Activated CD4-positive, alpha-beta T cell treated with anti-CD3 and anti-CD28 coated beads for 24 hours (primary cell): Measurements from ENCODE around the gene ATXN2.

Source experiments
- DNase-seq, 2 donors: peaks; one replicate each; pipeline ENCODE4 v3.0.0-alpha.2; 2020; ENCODE audit warnings: low read depth in 2 of 2

ATXN2 gene

DNA sequence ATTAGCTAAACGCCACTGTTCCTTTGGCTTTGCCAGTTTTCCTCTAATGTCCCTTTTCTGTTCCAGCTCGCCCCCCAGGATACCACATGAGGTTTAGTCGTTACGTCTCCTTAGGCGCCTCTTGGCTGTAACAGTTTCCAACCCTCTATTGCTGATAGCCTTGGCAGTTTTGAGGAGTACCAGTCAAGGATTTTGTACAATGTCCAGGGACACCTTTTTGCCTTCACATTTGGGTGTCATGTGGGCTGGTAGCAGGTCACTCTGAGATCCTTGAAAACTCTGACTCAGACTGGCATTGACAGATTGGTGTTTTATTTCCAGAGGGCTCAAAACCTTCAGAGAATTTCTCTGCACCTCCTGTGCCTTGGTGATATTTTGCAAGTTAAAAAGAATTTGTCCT, 179.3 kb downstream of the ATXN2 start:
- no peak for DNase-seq

DNA sequence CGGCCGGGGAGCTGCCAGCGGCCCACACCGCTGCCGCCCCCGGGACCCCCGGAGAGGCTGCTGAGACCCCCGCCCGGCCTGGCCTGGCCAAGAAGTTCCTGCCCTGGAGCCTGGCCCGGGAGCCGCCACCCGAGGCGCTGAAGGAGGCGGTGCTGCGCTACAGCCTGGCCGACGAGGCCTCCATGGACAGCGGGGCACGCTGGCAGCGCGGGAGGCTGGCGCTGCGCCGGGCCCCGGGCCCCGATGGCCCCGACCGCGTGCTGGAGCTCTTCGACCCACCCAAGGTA, 180.6 kb downstream of the ATXN2 start:
- no peak for DNase-seq

DNA sequence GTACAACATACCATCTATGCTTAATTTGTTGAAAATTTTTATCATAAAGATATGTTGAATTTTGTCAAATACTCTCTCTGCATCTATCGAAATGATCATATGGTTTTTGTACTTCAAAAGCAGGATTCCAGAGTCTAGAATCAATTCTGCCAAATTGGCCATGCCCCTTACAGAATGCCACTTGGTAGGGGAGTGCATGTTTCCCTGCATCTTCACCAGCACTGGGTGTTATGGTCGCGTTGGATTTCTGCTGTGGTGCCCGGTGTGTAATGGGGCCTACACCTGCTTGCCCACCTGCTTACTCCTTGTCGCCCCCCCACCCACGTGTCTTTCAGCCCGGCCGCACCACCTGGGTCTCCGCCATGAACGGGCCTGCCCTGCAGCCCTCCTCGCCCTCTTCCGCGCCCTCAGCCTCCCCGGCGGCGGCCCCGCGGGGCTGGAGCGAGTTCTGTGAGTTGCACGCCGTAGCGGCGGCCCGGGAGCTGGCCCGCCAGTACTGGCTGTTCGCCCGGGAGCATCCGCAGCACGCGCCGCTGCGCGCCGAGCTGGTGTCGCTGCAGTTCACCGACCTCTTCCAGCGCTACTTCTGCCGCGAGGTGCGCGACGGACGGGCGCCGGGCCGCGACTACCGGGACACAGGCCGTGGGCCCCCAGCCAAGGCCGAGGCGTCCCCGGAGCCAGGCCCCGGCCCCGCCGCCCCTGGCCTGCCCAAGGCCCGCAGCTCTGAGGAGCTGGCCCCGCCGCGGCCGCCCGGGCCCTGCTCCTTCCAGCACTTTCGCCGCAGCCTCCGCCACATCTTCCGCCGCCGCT, 181.1 kb downstream of the ATXN2 start:
- no peak for DNase-seq

DNA sequence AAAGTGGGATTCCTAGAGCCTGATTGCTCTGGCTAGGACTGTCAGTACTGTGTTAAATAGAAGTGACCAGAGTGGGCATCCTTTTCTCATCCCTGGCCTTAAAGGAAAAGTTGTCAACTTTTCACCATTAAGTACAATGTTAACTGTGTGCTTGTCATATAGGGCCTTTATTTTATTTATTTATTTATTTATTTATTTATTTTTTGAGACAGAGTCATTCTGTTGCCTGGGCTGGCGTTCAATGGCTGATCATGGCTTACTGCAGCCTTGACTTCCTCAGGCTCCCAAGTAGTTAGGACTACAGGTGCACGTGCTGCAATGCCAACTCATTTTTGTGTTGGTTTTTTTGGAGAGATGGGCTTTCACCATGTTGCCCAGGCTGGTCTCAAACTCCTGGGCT, 181.8 kb downstream of the ATXN2 start:
- DNase-seq = no peak

DNA sequence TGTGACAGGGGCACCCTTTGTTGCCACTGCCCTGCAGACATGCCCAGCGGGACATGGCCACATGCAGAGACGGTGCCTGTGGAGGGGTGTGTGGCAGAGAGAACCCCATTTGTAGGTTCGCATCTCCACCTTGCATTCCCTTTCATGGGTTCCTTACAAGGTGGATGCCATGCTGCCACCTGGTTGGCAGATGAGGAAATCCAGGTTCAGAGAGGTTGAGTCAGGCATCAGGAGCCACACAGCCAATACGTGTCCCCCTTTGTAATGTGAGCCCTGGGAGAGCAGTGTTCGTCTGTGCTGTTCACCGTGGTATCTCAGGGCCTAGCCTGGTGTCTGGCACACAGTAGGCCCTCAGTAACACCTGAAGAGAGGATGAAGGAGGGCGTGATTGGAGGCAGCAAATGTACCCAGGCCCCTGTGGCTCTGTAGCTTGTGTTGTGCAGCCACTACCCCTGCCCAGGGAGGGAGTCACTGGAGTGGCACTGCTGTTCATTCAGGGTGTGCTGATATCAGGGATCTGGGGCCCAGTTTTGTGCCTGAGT, 184.3 kb downstream of the ATXN2 start:
- DNase-seq = no peak

DNA sequence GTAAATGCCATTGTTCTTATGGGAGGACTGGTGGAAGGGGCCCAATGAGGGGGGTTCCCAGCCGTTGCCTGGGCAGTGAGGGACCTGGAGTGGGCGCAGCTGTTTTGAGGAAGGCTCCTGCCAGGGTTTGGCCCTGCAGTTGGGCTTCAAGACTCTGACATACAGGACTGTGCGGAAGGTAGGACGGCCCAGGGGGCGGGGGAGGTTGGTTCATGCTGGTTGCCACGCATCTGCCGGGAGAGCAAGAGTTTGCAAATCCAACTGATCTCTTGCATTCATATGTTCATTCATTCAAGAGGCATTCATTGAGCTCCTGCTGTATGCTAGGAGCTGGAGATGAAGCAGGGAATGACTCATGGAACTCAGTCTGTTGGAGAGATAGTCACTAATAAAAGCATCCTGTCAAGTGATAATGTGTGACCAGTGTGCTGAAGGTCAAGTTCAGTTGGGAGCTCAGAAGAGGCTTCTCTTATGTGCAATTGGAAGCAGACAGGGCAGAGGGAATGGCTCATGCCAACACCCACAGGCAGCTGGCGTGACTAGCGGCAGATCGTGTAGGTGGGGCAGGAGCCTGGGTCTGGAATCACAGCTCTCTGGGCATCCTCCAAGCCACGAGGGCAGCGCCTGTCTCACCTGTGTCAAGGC, 185.6 kb downstream of the ATXN2 start:
- DNase-seq = no peak

DNA sequence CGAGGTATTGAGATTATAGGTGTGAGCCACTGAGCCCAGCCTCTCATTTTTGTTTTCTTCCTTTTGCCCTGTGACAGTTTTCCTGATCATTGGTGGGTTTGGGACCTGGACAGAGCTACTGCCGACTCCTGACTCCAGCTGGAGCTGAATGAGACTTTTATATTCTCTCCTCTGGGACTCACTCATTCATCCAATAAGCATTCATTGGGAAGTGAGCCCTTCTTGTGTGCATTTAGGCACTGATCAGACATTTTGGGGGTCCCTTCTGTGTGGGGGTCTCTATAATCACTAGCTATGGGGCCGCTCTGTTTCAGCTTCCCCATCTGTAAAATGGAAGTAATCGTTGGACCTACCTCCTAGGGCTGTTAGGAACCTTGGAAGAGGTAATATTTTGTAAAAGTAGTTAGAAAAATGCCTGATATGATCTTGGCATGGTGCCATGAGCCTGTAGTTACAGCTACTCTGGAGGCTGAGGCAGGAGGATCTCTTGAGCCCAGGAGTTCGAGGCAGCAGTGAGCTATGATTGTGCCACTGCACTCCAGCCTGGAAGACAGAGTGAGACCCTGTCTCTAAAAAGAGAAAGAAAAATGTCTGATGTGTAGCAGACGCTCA, 186.2 kb downstream of the ATXN2 start:
- no peak for DNase-seq

DNA sequence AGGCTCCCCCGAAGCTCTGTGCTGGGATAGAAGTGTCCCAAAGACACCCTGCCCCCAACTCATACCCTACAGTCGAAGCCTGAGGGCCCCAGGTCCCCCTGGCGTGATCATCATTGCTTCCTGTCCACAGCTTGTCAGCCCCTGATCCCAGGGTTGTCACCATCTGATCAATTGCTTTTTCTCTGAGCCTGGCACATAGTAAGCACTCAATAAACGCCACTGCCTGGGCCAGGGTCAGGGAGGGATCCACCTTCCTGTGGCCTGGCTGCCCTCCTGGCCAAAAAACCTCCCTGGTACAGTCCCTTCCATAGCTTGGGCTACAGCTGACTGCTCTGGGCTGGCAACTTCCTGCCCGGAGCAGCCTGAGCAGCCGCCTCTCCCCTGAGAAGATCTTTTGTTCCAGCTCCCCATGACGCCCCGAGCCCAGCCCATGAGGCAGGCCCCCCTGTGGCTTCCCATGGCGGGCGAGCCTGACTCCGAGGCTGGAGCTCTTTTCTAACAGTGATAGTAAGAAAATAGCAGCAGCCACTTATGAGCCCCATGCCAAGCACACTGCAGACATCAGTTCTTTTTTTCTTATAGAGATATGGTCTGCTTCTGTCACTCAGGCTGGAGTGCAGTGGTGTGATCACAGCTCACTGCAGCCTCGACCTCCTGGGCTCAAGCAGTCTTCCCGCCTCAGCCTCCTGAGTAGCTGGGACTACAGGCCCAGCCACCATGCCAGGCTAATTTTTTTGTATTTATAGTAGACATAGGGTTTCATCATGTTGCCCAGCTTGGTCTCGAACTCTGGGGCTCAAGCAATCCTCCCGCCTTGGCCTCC, 186.9 kb downstream of the ATXN2 start:
- DNase-seq = no peak

DNA sequence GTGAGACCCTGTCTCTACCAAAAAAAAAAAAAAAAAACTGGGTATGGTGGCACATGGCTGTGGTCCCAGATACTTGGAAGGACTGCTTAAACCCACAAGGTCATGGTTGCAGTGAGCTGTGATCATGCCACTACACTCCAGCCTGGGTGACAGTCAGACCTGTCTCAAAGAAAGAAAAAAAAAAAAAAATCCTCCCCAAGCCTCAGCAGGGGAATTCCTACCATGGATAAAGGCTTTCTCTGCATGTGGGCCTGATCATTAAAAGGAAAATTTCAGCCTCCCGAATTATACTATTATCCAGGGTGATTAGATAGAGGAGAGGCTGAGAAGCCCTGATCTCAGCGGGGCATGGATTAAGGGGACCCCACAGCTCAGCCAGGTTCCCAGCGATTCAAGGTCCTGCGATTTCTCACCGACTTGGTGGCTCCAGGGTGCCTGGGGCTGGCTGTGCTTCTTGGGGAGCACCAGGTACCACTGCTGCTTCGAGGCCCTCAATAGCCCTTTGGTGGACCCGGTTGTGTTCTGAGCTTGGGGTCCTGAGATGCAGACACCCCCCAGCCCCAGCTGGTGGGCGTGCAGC, 187.8 kb downstream of the ATXN2 start:
- no peak for DNase-seq

DNA sequence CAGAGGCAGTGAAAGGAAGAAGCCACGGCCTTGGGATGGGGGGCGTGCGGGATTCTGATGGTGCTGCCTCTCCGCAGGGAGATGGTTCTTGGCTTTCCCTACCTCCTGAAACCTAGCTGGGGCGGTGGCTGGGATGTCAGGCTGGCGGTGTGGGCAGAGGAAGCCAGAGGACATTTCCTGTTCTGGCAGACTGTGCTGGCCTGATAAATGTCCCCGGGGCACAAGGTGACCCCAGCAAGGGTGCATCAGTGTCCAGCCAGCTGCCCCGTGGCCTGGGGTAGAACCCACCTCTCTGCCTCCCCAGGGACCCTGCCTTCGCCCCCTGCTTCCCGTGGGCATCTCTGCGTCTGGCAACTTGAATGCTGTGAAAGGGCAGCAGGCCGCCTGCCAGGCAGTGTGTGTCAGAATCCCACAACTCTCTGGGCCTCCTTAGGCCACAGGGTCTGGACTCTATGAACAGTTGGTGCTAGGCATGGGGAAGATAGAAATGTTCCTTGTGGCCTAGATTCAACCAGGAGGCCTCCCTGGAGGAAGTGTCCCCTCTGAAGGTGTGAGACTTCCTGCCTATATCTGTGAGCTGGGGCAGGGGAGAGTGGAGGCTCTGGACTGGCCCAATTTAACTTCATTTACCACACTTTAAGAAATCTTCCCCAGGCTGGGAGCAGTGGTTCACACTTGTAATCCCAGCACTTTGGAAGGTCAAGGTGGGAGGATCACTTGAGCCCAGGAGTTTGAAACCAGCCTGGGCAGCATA, 188.5 kb downstream of the ATXN2 start:
- DNase-seq = no peak

DNA sequence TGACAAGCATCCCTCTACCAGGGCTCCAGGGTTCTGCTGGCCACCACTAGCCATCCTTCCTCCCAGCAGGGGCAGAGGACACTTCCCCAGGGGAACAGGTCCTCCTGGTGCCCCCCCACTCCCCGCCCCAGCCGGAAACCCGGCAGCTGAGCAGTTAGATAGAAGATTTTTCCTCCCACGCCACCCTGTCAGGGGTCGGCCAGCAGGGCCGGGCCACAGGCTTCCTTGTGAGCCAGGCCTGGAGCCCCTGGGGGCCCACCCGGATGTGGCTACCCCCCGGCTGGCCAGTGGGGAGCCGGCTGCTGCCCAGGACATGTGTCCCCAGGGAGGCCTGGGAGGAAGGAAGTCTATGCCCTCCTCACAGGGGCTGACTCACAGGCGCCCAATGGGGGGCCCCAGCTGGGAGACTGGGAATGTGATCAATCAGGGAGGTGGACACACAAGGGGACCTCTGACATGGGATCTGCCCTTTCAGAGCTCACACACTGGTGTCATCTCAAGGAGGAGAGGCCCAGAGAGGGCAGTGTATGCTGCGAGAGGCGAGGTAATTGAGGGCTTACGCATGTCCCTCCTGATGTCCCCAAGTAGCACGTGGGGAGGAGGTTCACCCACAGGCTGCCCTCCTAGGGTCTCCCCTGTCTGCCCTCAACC, 189.2 kb downstream of the ATXN2 start:
- no peak for DNase-seq

DNA sequence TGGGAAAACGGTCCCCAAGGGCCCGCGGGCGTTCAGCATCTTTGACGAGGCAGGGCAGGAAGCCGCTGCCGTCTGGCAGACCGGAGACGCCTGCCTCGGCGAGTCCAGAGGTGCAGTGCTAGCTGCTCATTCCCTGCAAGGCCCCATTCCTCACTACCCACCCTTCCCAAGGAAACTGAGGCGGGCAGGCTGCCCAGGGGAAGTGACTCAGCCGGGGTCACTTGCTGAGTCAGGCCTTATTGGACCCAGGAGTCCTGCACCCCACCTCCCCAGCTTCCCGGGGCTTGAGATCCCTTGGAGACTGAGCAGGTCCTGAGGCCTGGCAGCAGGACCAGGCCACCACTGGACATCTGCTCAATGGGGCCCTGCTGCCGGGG, 189.7 kb downstream of the ATXN2 start:
- no peak for DNase-seq

DNA sequence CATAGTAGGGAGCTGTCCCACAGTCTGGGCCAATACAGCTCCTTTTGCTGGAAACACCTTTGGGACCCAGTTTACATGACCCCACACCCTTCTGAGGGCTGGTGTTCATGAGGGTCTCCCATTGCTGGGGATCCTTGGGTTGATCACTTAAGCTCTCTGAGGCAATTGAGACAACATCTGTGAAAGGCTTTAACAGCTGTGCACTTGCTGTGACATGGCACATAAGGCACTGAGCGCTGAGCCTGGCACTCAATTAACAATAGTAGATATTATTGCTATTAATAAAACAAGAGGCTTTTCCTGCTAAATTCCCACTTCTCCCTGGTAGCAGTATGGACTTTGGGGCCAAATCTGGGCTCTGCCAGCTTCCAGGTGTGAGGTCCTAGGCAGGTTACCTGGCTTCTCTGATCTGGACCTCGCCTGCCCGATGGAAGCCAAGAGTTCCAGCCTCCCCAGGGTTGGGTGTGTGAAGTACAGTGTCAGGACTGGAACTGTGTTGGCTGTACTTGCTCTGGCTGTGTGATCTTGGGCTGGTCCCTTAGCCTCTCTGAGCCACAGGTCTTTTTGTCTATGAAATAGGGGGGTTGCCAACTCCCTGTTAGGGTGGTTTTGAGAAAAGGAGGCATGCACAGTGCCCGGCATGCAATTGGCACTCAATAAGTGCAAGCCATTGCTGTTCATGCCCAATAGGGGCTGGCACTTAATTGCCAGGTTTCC, 190.3 kb downstream of the ATXN2 start:
- DNase-seq = no peak

DNA sequence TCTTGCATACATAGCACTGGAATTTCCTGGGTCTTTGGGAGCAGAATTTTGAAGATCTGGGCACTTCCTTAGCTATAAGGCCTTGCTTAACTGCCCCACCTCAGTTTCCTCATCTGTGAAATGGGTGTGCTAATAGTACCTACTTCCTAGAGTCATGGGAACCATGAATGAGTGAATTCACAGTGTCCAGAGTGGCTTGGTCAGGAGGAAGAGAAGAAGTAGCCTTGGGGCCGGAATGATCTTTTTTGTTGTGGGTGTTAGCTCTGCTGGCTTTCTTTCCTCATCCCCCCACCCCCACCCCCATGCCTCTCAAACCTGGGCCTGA, 191.0 kb downstream of the ATXN2 start:
- no peak for DNase-seq

DNA sequence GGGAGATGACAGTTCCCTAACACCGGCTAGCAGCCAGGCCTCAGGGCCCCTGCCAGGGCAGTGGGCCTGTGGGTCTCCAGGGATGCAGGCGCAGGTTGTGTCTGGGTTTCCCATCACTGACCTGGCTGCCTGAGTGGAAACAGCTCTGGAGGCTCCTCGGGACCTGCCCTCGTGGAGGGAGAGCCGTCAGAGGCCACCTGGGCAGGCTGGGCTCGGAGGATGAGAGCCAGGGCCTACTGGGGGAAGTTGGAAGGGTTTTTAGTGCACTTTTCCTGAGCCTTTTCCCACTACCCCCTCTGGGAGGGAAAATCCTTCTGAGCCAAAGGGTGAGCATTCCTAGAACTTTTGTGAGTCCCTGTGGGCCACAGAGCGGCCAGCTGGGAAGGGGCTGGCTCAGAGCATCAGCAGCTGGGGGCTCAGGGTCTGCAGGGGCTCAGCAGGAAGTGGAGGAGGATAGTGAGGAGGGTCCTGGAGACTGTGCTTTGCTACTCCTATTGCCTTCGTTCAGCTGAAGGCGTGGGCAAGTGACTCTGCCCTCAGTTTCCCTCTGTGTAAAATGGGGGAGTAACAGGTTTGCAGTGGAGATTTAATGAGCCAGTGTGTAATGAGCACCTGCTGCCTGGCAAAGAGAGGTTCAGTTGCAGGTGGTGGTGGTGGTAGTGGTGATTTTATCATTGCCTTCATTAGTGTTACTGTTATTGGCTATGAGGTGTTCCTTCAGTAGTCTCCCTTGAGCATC, 191.6 kb downstream of the ATXN2 start:
- DNase-seq = no peak

DNA sequence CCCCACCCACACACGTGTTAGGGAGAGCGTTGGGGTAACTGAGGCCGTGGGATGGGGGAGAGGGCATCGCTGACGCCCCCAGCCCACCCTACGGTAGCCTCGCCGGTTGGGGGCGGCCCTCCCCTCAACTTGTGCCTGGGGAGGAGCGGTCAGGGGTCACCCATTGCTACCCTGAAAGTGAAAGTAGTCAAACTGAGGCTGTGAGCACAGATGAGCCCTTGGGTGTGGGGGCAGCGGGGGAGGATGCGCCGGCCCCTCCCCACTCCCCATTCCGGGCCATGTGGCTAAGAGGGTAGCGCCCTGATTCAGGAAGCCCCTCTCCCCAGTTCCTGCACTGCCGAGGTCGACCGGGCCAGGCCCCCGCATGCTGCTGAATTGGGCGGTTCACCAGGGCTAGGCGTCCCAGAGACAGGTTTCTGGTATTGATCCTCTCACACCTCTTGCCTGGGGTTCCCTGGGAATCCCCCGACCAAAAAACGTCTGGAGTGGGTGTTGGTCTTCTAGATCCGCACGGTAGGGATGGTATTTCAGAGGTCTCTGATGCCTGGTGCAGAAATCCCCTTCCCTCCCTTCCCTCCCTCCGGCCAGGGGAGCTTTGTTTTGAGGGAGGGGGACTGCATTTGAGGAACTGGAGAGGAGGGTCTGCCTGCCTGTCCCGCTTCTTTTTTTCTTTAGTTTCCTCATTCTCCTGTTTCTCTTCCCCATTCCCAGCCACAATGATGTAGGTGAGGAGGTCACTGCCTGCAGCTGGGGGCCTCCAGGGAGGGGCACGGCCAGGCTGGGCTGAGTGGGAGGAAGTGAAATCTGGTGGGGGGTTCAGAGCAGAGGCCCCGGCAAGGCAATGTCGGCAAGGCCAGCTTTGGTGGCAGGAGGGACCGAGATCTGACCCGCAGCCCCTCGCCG, 192.4 kb downstream of the ATXN2 start:
- DNase-seq = peak in 1 of 2 donors; percentile 42

DNA sequence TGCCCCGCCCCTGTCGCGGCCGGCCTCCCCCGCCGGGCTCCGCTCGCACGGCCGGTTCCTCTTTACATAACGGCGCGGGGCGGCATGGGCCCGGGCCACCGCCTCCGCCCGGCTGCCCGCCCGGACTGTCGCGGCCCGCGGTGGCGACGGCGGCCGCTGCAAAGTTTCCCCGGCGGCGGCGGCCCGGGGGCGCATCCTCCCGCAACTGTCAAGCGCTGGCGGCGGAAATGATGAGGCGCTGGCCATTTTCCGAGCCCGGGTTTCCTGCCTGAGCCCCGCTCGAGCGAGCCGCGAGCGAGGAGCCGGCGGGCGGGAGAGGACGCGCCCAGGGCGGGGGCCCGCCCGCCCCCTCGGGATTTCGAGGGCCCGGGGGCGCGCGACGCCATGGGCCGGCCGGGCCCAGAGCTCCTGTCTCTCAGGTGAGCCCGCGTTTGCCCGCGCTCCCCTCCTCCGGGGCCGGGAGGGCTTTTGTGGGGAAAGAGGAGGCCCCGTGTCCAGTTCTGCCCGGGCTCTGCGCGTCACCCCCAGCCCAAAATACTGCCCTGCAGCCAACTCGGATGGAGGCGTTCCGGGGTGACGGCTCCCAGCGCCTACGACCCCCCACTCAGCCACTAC, 193.1 kb downstream of the ATXN2 start, which contains the start of gene SH2B3:
TSS of gene SH2B3 (plus strand) at position 65 of the 615 bp plus-strand sequence. CDS start 12,223 bp downstream, outside the sequence.
- DNase-seq = peak; percentile 55 to 57
